Measurements from ENCODE around the gene PGLYRP1.

Gene PGLYRP1

GRCh38 chr19:46022431-46023310 lies at the start of gene PGLYRP1:
Gene PGLYRP1 (minus strand): TSS chr19:46023053. CDS start chr19:46023021, 32 bp downstream.
- no peak for DNase-seq

- DNase-seq = no peak
These were observed 47.0 kb upstream of the PGLYRP1 start for GRCh38 chr19:46069806-46070341.

- DNase-seq = no peak
These were observed 45.7 kb upstream of the PGLYRP1 start for GRCh38 chr19:46068345-46069258.

GRCh38 chr19:46067691-46068090 lies 44.8 kb upstream of the PGLYRP1 start:
- no peak for DNase-seq

GRCh38 chr19:46066471-46066870 lies 43.6 kb upstream of the PGLYRP1 start:
- no peak for DNase-seq

- DNase-seq = no peak
These were observed 42.7 kb upstream of the PGLYRP1 start for GRCh38 chr19:46065486-46066071.

GRCh38 chr19:46063201-46063600 lies 40.3 kb upstream of the PGLYRP1 start:
- DNase-seq = no peak

GRCh38 chr19:46060012-46060411 lies 37.2 kb upstream of the PGLYRP1 start:
- no peak for DNase-seq

GRCh38 chr19:46058778-46059177 lies 35.9 kb upstream of the PGLYRP1 start:
- no peak for DNase-seq

GRCh38 chr19:46056536-46056935 lies 33.7 kb upstream of the PGLYRP1 start:
- DNase-seq = no peak

- DNase-seq = no peak
These were observed 30.0 kb upstream of the PGLYRP1 start for GRCh38 chr19:46052896-46053295.

- DNase-seq = no peak
These were observed 26.7 kb upstream of the PGLYRP1 start for GRCh38 chr19:46049597-46049996.

GRCh38 chr19:46043519-46043918 lies 20.7 kb upstream of the PGLYRP1 start:
- no peak for DNase-seq

GRCh38 chr19:46042252-46042883 lies 19.5 kb upstream of the PGLYRP1 start:
- no peak for DNase-seq

- DNase-seq = peak; percentile 40
These were observed 18.2 kb upstream of the PGLYRP1 start, which contains the start of gene IGFL4 for GRCh38 chr19:46040952-46041500. Gene IGFL4 (minus strand): TSS chr19:46041002. CDS start chr19:46040962, 40 bp downstream.

- DNase-seq = no peak
These were observed 17.3 kb upstream of the PGLYRP1 start for GRCh38 chr19:46040125-46040524.

GRCh38 chr19:46036744-46037128 lies 13.9 kb upstream of the PGLYRP1 start:
- DNase-seq = no peak

GRCh38 chr19:46035986-46036743 lies 13.3 kb upstream of the PGLYRP1 start:
- no peak for DNase-seq

- no peak for DNase-seq
These were observed 12.7 kb upstream of the PGLYRP1 start for GRCh38 chr19:46035546-46035945.

- no peak for DNase-seq
These were observed 10.5 kb upstream of the PGLYRP1 start for GRCh38 chr19:46033401-46033800.

- no peak for DNase-seq
These were observed 9.8 kb upstream of the PGLYRP1 start for GRCh38 chr19:46032597-46033025.

Measured in DMS53 (cell line).